ENCODE data around the gene TMEM183A. TPM values are rescaled to one million over a fixed set of nuclear protein-coding genes. Genes with fewer than 3 reads are reported as not detected.
A peak's percentile ranks its signal among the peaks of the same experiment; 100 is the strongest.

Gene TMEM183A
- total RNA-seq, 1 donor from 2014 or later, result 50.4 TPM

DNA sequence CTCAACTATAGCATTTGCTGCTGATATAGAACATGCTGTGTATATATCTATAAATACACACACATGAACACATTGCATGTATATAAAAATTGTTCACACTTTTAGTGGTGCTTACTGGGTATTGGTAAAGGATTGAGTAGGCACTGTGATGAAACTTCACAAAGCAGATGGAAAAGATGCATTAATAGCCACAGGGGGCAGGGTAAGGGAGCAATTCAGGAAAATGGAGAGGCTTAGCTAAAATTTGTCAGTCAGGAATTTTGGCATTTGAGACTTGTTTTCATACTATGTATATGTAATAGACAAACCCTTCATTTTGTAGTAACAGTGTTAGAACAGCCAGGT is 18.5 kb downstream of the TMEM183A start:
- no peaks in the 10 kb centered on the region for H3K27me3 ChIP-seq
- peaks cover 32% of the 10 kb centered on the region for H3K36me3 ChIP-seq
- DNase-seq, result no peak
- H3K4me1 ChIP-seq, result peaks cover 8% of the 10 kb centered on the region
- no peak for ATAC-seq
- H3K9me3 ChIP-seq, result no peaks in the 10 kb centered on the region
- intact Hi-C loops (cut with DNase I), result no loop called here
- H3K4me3 ChIP-seq, result peak overlapping the region; percentile 61
- H3K27ac ChIP-seq, result peak overlapping the region; percentile 63
- TF ChIP-seq, protein P1, sequence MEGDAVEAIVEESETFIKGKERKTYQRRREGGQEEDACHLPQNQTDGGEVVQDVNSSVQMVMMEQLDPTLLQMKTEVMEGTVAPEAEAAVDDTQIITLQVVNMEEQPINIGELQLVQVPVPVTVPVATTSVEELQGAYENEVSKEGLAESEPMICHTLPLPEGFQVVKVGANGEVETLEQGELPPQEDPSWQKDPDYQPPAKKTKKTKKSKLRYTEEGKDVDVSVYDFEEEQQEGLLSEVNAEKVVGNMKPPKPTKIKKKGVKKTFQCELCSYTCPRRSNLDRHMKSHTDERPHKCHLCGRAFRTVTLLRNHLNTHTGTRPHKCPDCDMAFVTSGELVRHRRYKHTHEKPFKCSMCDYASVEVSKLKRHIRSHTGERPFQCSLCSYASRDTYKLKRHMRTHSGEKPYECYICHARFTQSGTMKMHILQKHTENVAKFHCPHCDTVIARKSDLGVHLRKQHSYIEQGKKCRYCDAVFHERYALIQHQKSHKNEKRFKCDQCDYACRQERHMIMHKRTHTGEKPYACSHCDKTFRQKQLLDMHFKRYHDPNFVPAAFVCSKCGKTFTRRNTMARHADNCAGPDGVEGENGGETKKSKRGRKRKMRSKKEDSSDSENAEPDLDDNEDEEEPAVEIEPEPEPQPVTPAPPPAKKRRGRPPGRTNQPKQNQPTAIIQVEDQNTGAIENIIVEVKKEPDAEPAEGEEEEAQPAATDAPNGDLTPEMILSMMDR (IDR thresholded peaks at IDR 0.05), result no peak

- intact Hi-C loops (cut with DNase I), result no loop called here
Measured at GRCh38 chr1:203026031-203026665, 19.0 kb downstream of the TMEM183A start, which contains the start of gene PPFIA4. Gene PPFIA4 (plus strand): TSS chr1:203026491. CDS start chr1:203039009, 12,518 bp downstream.

GRCh38 chr1:203026666-203027663 is 19.8 kb downstream of the TMEM183A start:
- Histone ChIP-seq H3K4me3 (peak overlapping the region; percentile 61), H3K4me1 (peaks cover 8% of the 10 kb centered on the region), H3K9me3 (no peaks in the 10 kb centered on the region), H3K27ac (no peak overlapping the region), H3K36me3 (peaks cover 19% of the 10 kb centered on the region), H3K27me3 (no peaks in the 10 kb centered on the region)
- ATAC-seq (peak; percentile 10), DNase-seq (no peak)
- intact Hi-C loops (cut with DNase I), result no loop called here
- TF ChIP-seq, protein P1 (IDR thresholded peaks at IDR 0.05), result no peak

More at GRCh38 chr1:203026031-203026665, 19.0 kb downstream of the TMEM183A start, which contains the start of gene PPFIA4:
- no peaks in the 10 kb centered on the region for H3K9me3 ChIP-seq
- H3K4me3 ChIP-seq, result peak within 1 kb of the TSS; percentile 61
- ATAC-seq (peak; percentile 98), DNase-seq (peak; percentile 94)
- peaks cover 27% of the 10 kb centered on the region for H3K36me3 ChIP-seq
- TF ChIP-seq, protein P1 (IDR thresholded peaks at IDR 0.05), result no peak
- peak within 1 kb of the TSS; percentile 63 for H3K27ac ChIP-seq
- H3K4me1 ChIP-seq, result peaks cover 8% of the 10 kb centered on the region
- no peaks in the 10 kb centered on the region for H3K27me3 ChIP-seq

GRCh38 chr1:203028067-203028783 is 21.1 kb downstream of the TMEM183A start:
- no peak overlapping the region for H3K4me3 ChIP-seq
- intact Hi-C loops (cut with DNase I), result no loop called here
- H3K36me3 ChIP-seq, result peaks cover 11% of the 10 kb centered on the region
- no peaks in the 10 kb centered on the region for H3K9me3 ChIP-seq
- DNase-seq, result no peak
- H3K27ac ChIP-seq, result no peak overlapping the region
- TF ChIP-seq, protein P1 (IDR thresholded peaks at IDR 0.05), result no peak
- ATAC-seq, result no peak
- no peaks in the 10 kb centered on the region for H3K27me3 ChIP-seq
- peaks cover 8% of the 10 kb centered on the region for H3K4me1 ChIP-seq

GRCh38 chr1:203028784-203029553 is 21.8 kb downstream of the TMEM183A start:
- H3K4me1 ChIP-seq, result peaks cover 8% of the 10 kb centered on the region
- H3K27me3 ChIP-seq, result no peaks in the 10 kb centered on the region
- no peak overlapping the region for H3K27ac ChIP-seq
- intact Hi-C loops (cut with DNase I), result no loop called here
- ATAC-seq (no peak), DNase-seq (no peak)
- TF ChIP-seq, protein P1 (IDR thresholded peaks at IDR 0.05), result no peak
- H3K9me3 ChIP-seq, result no peaks in the 10 kb centered on the region
- H3K36me3 ChIP-seq, result peaks cover 3% of the 10 kb centered on the region
- no peak overlapping the region for H3K4me3 ChIP-seq
